ENCODE measurements around the gene MYL10.

DNA sequence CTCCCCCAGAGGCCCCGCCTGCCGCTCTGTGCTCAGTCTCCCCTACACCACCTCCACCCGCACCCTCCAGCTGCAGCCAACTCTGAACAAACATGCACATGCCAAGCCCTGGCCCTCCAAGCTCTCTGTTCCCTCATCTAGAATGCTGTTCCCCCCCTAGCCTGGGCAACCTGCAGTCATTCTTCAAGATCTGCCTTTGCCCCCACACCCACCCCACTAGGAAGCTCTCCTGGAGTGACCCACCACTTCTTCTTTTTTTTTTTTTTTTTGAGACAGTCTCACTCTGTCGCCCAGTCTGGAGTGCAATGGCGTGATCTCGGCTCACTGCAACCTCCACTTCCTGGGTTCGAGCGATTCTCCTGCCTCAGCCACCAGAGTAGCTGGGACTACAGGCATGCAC is 13.7 kb downstream of the MYL10 start:
- TF ChIP-seq, protein P1, sequence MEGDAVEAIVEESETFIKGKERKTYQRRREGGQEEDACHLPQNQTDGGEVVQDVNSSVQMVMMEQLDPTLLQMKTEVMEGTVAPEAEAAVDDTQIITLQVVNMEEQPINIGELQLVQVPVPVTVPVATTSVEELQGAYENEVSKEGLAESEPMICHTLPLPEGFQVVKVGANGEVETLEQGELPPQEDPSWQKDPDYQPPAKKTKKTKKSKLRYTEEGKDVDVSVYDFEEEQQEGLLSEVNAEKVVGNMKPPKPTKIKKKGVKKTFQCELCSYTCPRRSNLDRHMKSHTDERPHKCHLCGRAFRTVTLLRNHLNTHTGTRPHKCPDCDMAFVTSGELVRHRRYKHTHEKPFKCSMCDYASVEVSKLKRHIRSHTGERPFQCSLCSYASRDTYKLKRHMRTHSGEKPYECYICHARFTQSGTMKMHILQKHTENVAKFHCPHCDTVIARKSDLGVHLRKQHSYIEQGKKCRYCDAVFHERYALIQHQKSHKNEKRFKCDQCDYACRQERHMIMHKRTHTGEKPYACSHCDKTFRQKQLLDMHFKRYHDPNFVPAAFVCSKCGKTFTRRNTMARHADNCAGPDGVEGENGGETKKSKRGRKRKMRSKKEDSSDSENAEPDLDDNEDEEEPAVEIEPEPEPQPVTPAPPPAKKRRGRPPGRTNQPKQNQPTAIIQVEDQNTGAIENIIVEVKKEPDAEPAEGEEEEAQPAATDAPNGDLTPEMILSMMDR (IDR thresholded peaks at IDR 0.05): no peak
- TF ChIP-seq POLR2A (IDR thresholded peaks at IDR 0.05) (no peak), POLR2AphosphoS5 (IDR thresholded peaks at IDR 0.05; ENCODE audit: insufficient read depth in 1 of 2, low read depth in 1 of 2) (no peak)
